Lower lobe of right lung (tissue), 2 donors: ENCODE results near the gene ZCWPW2. TPM values are rescaled to one million over a fixed set of nuclear protein-coding genes. Genes with fewer than 3 reads are reported as not detected.

ENCODE experiments used
- ATAC-seq, 2 donors: fragments of 200-7000 bp; cut with Tn5 transposase; one replicate each; pipeline ENCODE4 v1.9.1; 2020 to 2022; ENCODE audit warnings: mild to moderate bottlenecking in 2 of 2, moderate library complexity in 2 of 2
- DNase-seq: peaks from one replicate; pipeline ENCODE4 v3.0.0-alpha.2; 2020
- H3K27ac ChIP-seq: fragments of 200-600 bp; one replicate; pipeline ENCODE4 v1.8.0; 2022
- H3K27me3 ChIP-seq: fragments of 200-600 bp; one replicate; pipeline ENCODE4 v1.8.0; 2022; ENCODE audit warnings: low read depth
- H3K36me3 ChIP-seq: fragments of 200-600 bp; one replicate; pipeline ENCODE4 v1.8.0; 2022; ENCODE audit warnings: mild to moderate bottlenecking
- H3K4me1 ChIP-seq: fragments of 200-600 bp; one replicate; pipeline ENCODE4 v1.8.0; 2022
- H3K4me3 ChIP-seq: fragments of 200-600 bp; one replicate; pipeline ENCODE4 v1.8.0; 2022; ENCODE audit warnings: mild to moderate bottlenecking
- H3K9me3 ChIP-seq: fragments of 200-600 bp; one replicate; pipeline ENCODE4 v1.8.0; 2022
- intact Hi-C: fragments of 100-400 bp; cut with DNase I; formaldehyde crosslinking; loops from one replicate; pipeline ENCODE4 v1.11.0; 2022
- total RNA-seq: library from RNA; stranded (reverse); fragmentation: NEBNext Ultra II Directional; extraction: Animal tissue kit (Norgen Biotek cat#: 25700); gene quantifications from one replicate; pipeline ENCODE4 v1.2.1, GENCODE V29; 2021
- TF ChIP-seq, protein P1 (sequence below): fragments of 200-600 bp; IDR thresholded peaks from one replicate; pipeline ENCODE4 v1.8.0; 2022; ENCODE audit warnings: antibody characterized with exemption, mild to moderate bottlenecking
- donor health status: DM: no; HTN: yes; CAD: no; lungs with severe emphysema.

ZCWPW2 gene
- total RNA-seq, 1 donor from 2014 or later, result 1.1 TPM

DNA sequence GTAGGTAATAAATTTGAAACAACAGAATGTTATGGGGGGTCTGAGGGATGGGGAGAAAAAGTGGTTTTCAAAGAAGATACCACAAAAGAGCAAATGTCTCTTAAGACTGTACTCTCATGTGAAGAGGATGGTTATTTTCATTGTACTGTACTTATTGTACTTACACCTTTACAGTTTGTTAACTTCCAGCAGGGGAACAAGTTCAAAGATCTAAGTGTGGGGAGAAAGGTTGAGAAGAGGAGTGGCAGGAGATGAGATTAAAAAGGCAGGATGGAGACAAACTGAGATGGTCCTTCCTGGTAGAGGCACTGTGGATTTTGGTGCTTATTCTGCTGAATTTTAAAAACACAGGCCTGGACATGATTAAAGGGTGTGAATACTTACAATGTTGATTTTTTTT lies 5.4 kb upstream of the ZCWPW2 start:
- no peak for DNase-seq

DNA sequence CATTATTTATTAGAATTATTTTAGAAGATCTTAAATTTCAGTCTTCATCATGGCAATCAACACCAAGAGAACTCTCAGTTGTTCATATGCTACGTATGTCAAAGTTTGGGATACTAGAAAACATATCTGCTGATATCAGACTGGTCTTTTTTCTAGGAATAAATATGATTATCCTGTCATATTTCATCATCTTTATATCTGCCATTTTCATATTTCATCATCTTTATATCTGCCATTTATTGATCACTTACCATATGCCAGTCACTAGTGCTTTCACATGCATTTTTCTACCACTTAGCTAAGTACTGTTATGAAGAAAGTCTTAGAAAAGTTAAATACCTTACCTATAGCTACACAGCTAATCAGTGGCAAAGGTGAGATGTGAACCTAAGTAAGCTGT lies 2.8 kb upstream of the ZCWPW2 start:
- TF ChIP-seq, protein P1, sequence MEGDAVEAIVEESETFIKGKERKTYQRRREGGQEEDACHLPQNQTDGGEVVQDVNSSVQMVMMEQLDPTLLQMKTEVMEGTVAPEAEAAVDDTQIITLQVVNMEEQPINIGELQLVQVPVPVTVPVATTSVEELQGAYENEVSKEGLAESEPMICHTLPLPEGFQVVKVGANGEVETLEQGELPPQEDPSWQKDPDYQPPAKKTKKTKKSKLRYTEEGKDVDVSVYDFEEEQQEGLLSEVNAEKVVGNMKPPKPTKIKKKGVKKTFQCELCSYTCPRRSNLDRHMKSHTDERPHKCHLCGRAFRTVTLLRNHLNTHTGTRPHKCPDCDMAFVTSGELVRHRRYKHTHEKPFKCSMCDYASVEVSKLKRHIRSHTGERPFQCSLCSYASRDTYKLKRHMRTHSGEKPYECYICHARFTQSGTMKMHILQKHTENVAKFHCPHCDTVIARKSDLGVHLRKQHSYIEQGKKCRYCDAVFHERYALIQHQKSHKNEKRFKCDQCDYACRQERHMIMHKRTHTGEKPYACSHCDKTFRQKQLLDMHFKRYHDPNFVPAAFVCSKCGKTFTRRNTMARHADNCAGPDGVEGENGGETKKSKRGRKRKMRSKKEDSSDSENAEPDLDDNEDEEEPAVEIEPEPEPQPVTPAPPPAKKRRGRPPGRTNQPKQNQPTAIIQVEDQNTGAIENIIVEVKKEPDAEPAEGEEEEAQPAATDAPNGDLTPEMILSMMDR, result no peak
- intact Hi-C loops, result no loop called here
- ATAC-seq, result no peak
- no peak for DNase-seq
- H3K4me1 ChIP-seq, result peaks cover 67% of the 10 kb centered on the region
- H3K9me3 ChIP-seq, result no peaks in the 10 kb centered on the region
- H3K27ac ChIP-seq, result no peak overlapping the region
- peak overlapping the region; percentile 76 for H3K4me3 ChIP-seq
- H3K36me3 ChIP-seq, result no peaks in the 10 kb centered on the region
- no peaks in the 10 kb centered on the region for H3K27me3 ChIP-seq

More for the DNA sequence above, 5.4 kb upstream of the ZCWPW2 start:
- Histone ChIP-seq H3K4me3 (no peak overlapping the region), H3K4me1 (peaks cover 56% of the 10 kb centered on the region), H3K27me3 (no peaks in the 10 kb centered on the region), H3K9me3 (no peaks in the 10 kb centered on the region), H3K27ac (no peak overlapping the region), H3K36me3 (peaks cover 22% of the 10 kb centered on the region)
- intact Hi-C loops, result no loop called here
- no peak for ATAC-seq
- TF ChIP-seq, protein P1, result no peak

DNA sequence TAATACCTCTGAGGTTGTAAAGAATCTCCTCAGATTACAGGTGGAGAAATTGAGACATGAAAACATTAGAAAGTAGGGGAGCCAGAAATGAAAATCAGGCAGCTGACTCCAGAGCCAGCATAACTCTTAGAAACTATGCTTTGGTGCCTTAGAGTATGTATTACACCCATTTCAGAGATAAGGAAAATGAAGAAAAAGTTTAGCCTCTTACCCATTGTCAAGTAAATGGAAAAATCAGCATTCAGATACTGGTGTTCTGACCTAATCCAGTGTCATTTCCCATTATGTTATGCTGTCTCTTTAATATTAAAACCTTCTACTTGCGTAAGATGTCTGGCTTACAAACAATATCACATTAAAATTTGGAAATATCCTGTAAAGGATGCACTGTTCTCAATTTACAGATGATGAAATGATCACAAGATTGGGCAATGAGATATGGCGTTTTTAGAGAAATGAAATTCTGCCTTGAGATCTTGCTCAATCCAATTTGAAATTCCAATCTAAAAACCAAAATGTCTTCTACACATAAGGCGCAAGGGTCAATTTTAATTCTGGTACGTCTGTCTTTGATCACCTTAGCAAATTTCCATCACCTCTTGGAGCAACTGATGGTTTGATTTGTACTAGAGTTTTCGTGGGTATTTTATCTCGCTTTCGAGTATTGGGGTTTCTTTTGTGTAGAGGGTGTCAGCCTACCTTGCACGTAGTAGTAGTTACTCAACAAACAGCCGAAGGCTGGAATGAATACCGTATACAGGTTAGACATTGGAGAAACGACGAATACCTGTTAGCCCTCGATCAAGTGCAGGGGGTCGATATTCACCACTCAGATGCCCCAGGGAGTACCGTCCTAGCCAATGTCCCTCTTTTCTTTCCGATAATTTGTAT lies 902 bp upstream of the ZCWPW2 start:
- H3K4me3 ChIP-seq, result peak overlapping the region; percentile 76
- no peaks in the 10 kb centered on the region for H3K27me3 ChIP-seq
- H3K27ac ChIP-seq, result peak overlapping the region; percentile 100
- TF ChIP-seq, protein P1, result no peak
- intact Hi-C loops, result no loop called here
- no peaks in the 10 kb centered on the region for H3K36me3 ChIP-seq
- peaks cover 55% of the 10 kb centered on the region for H3K4me1 ChIP-seq
- DNase-seq (no peak), ATAC-seq (no peak)
- peaks cover under 1% of the 10 kb centered on the region for H3K9me3 ChIP-seq

DNA sequence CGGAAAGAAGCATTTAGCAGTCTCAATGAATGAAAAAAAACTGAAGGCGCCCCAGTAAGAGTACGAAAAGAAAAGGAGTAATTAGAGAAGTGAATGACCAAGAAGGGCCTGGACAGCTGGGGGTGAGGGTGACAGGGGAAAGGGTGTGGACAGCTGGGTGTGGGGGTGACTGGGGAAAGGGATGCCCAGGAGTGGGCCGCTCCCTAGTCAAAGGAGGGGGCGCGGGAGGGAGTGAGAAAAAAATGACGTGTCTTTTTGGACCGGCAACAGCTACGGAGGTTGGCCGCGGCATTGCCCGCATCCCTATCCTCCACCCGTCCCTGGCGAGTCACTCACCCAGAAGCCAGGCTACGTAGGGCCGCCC lies 274 bp upstream of the ZCWPW2 start:
- H3K4me1 ChIP-seq, result peaks cover 53% of the 10 kb centered on the region

DNA sequence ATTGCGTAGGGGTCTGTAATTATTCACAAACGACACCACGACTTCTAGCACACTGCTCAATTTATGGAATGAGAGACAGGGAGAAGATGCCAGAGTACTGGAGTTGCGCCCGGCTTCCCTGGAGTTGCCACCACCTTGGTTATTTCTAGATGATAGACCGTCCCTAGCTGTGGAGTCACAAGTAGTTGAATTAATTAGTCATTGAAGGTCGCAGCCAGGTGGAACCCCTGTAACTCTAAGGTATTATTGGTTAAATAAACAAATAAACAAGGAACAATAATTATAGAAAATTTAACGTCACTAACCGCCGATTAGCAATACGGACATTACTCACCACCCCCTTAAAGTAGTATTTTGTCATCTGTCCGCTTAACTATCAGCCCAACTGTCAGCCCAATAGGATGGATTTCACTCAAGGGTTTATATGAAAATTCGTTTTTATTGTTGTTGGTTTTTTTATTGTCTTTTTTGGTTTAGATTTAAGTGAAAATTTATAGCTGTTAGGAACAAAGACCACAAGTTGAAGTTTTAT lies 1.0 kb downstream of the ZCWPW2 start:
- intact Hi-C loops, result no loop called here
- ATAC-seq, result peak in 1 of 2 donors; percentile 14

More for the DNA sequence above, 274 bp upstream of the ZCWPW2 start:
- no peaks in the 10 kb centered on the region for H3K27me3 ChIP-seq
- intact Hi-C loops, result no loop called here
- peak overlapping the region; percentile 76 for H3K4me3 ChIP-seq
- ATAC-seq (peak; percentile 94 to 95), DNase-seq (no peak)
- peak overlapping the region; percentile 100 for H3K27ac ChIP-seq
- TF ChIP-seq, protein P1, result no peak
- no peaks in the 10 kb centered on the region for H3K36me3 ChIP-seq
- peaks cover 5% of the 10 kb centered on the region for H3K9me3 ChIP-seq

More for the DNA sequence above, 1.0 kb downstream of the ZCWPW2 start:
- H3K4me1 ChIP-seq, result peaks cover 40% of the 10 kb centered on the region
- peak overlapping the region; percentile 100 for H3K27ac ChIP-seq
- H3K4me3 ChIP-seq, result peak overlapping the region; percentile 76
- no peaks in the 10 kb centered on the region for H3K36me3 ChIP-seq
- TF ChIP-seq, protein P1, result peak; percentile 5
- H3K27me3 ChIP-seq, result no peaks in the 10 kb centered on the region
- peaks cover 5% of the 10 kb centered on the region for H3K9me3 ChIP-seq
- DNase-seq, result no peak
